Gastrocnemius medialis (tissue), 4 donors: Measurements from ENCODE around the gene NFAM1.

Experiments
- CTCF ChIP-seq, 5 experiments: fragments of 450-650 bp in 3 of 5; fragments of 200-600 bp in 2 of 5; sonication (generic) in 2 of 5; IDR thresholded peaks in 4 of 5; conservative IDR thresholded peaks in 1 of 5; 1 replicate in 4 of 5; 2 replicates in 1 of 5; pipeline ENCODE4 v1.5.1; 2016 to 2019; ENCODE audit warnings: antibody characterized with exemption in 5 of 5, mild to moderate bottlenecking in 3 of 5, moderate library complexity in 3 of 5
- POLR2A ChIP-seq, 2 donors: fragments of 450-650 bp; IDR thresholded peaks; one replicate each; pipeline ENCODE4 v1.6.1; 2017; ENCODE audit warnings: antibody characterized with exemption in 2 of 2, mild to moderate bottlenecking in 2 of 2, moderate library complexity in 2 of 2

- TF ChIP-seq POLR2A (IDR thresholded peaks at IDR 0.05) (no peak), CTCF (IDR thresholded peaks at IDR 0.05 in 4 of 5, conservative IDR thresholded peaks at IDR 0.05 in 1 of 5) (no peak)
These were observed 51.2 kb downstream of the NFAM1 start for GRCh38 chr22:42380769-42381551.
